IPS-NIHi7 (cell line): Measurements from ENCODE around the gene EPB41L5.
"Not testable (repeated sequence)": the region's sequence is repeated elsewhere in the genome, so short reads cannot be mapped to it uniquely, and the experiment has no call there.

Source experiments
- DNase-seq: peaks from one replicate; pipeline ENCODE4 v3.0.0; 2012; ENCODE audit warnings: mixed read lengths; ENCODE audit errors: extremely low spot score

Gene EPB41L5

GRCh38 chr2:120100627-120101026 is 87.8 kb downstream of the EPB41L5 start:
- no peak for DNase-seq

GRCh38 chr2:120103723-120104467 is 91.0 kb downstream of the EPB41L5 start:
- no peak for DNase-seq

GRCh38 chr2:120104772-120105171 is 91.9 kb downstream of the EPB41L5 start:
- DNase-seq, result no peak

GRCh38 chr2:120105360-120105759 is 92.5 kb downstream of the EPB41L5 start:
- no peak for DNase-seq

- DNase-seq, result no peak
These were observed 95.2 kb downstream of the EPB41L5 start for GRCh38 chr2:120108049-120108448.

- DNase-seq, result no peak
These were observed 95.9 kb downstream of the EPB41L5 start for GRCh38 chr2:120108749-120109148.

GRCh38 chr2:120109186-120110061 is 96.5 kb downstream of the EPB41L5 start:
- no peak for DNase-seq

GRCh38 chr2:120110062-120110362 is 97.1 kb downstream of the EPB41L5 start:
- no peak for DNase-seq

- DNase-seq, result no peak
These were observed 97.6 kb downstream of the EPB41L5 start for GRCh38 chr2:120110507-120110906.

- no peak for DNase-seq
These were observed 98.3 kb downstream of the EPB41L5 start for GRCh38 chr2:120111193-120111592.

GRCh38 chr2:120118018-120118417 is 105.1 kb downstream of the EPB41L5 start:
- DNase-seq, result no peak

GRCh38 chr2:120118471-120118870 is 105.6 kb downstream of the EPB41L5 start:
- no peak for DNase-seq

GRCh38 chr2:120121337-120121736 is 108.5 kb downstream of the EPB41L5 start:
- DNase-seq, result not testable (repeated sequence)

- DNase-seq, result no peak
These were observed 110.2 kb downstream of the EPB41L5 start for GRCh38 chr2:120123090-120123489.

- no peak for DNase-seq
These were observed 112.3 kb downstream of the EPB41L5 start for GRCh38 chr2:120125195-120125594.

- no peak for DNase-seq
These were observed 115.3 kb downstream of the EPB41L5 start for GRCh38 chr2:120128216-120128615.

- DNase-seq, result no peak
These were observed 119.3 kb downstream of the EPB41L5 start for GRCh38 chr2:120132190-120132589.

- DNase-seq, result no peak
These were observed 119.8 kb downstream of the EPB41L5 start for GRCh38 chr2:120132691-120133090.

GRCh38 chr2:120133572-120134244 is 120.8 kb downstream of the EPB41L5 start:
- no peak for DNase-seq

- DNase-seq, result peak; percentile 55
These were observed 121.4 kb downstream of the EPB41L5 start for GRCh38 chr2:120134263-120134662.

GRCh38 chr2:120135013-120135412 is 122.1 kb downstream of the EPB41L5 start:
- DNase-seq, result not testable (repeated sequence)

GRCh38 chr2:120140866-120141265 is 128.0 kb downstream of the EPB41L5 start:
- no peak for DNase-seq
